HCT116 (cell line): ENCODE data around the gene NIN. TPM values are rescaled to one million over a fixed set of nuclear protein-coding genes. Genes with fewer than 3 reads are reported as not detected.

Source experiments
- ATAC-seq: fragments of 200-7000 bp; cut with Tn5 transposase; 2 replicates; pipeline ENCODE4 v1.9.1; 2020; ENCODE audit warnings: mild to moderate bottlenecking, moderate library complexity
- BruUV-seq: library from RNA; stranded (reverse); fragments of 400-500 nt; replicated peaks from 2 replicates; lab custom pipeline; 2021; lab: Mats Ljungman, UMichigan
- CTCF ChIA-PET: fragments of 300-600 bp; sonication (Branson Sonifier 250); formaldehyde crosslinking; loops from one replicate; lab custom pipeline; 2021; ENCODE audit warnings: antibody characterized with exemption; lab: Charles Lee
- POLR2A ChIA-PET: fragments of 300-600, 350-600 bp; sonication (Branson Sonifier 250); formaldehyde crosslinking; loops from one replicate; lab custom pipeline; 2021; ENCODE audit warnings: antibody characterized with exemption; lab: Charles Lee
- RAD21 ChIA-PET, 2 experiments: fragments of 300-600 bp; sonication (Branson Sonifier 250); formaldehyde crosslinking; loops; one replicate each; lab custom pipeline; 2023; ENCODE audit warnings: low total read pairs in 2 of 2; ENCODE audit not compliant: uncharacterized antibody in 2 of 2, unreplicated experiment in 2 of 2, low non-redundant PET in 1 of 2; lab: Charles Lee
- DNase-seq: peaks from one replicate; pipeline ENCODE4 v3.0.0-alpha.2; 2010; ENCODE audit warnings: low read depth, low spot score
- H2AFZ ChIP-seq: fragments of 200-600 bp; shearing (Covaris generic), sonication (generic); 2 replicates; pipeline ENCODE4 v1.6.1; 2017; ENCODE audit warnings: low read depth, mixed run types, mixed read lengths, antibody characterized with exemption, low read length; ENCODE audit not compliant: poor library complexity, severe bottlenecking
- H3K27ac ChIP-seq: 2 replicates; pipeline ENCODE4 v1.5.1; 2012; ENCODE audit warnings: low read depth, low read length
- H3K27me3 ChIP-seq: fragments of 200-600 bp; sonication (generic); 2 replicates; pipeline ENCODE4 v1.6.1; 2016; ENCODE audit warnings: mixed run types, low read length, mixed read lengths; ENCODE audit not compliant: insufficient read depth
- H3K36me3 ChIP-seq, 2 experiments: fragments of 200-500 bp in 1 of 2; fragments of 200-600 bp in 1 of 2; sonication (Bioruptor generic) in 1 of 2; sonication (generic) in 1 of 2; 2 replicates each; pipeline versions ENCODE4 v1.5.1 to v1.6.1; 2014 to 2016; ENCODE audit warnings: low read length in 2 of 2, inconsistent platforms in 1 of 2, mixed read lengths in 1 of 2, mixed run types in 1 of 2; ENCODE audit not compliant: insufficient read depth in 2 of 2, control insufficient read depth in 1 of 2
- H3K4me1 ChIP-seq, 2 experiments: fragments of 200-600 bp in 1 of 2; sonication (generic) in 1 of 2; 2 replicates each; pipeline versions ENCODE4 v1.5.1 to v1.6.1; 2012 to 2017; ENCODE audit warnings: low read length in 2 of 2, inconsistent platforms in 1 of 2, mild to moderate bottlenecking in 1 of 2, mixed read lengths in 1 of 2, mixed run types in 1 of 2, moderate library complexity in 1 of 2; ENCODE audit not compliant: insufficient read depth in 2 of 2, control insufficient read depth in 1 of 2
- H3K4me2 ChIP-seq: fragments of 200-600 bp; sonication (generic); 2 replicates; pipeline ENCODE4 v1.6.1; 2017; ENCODE audit warnings: mixed run types, low read length, mixed read lengths
- H3K4me3 ChIP-seq, 2 experiments: fragments of 200-600 bp in 1 of 2; sonication (generic) in 1 of 2; replicated peaks in 1 of 2; 2 replicates each; pipeline ENCODE4 v1.5.1; 2011 to 2016; ENCODE audit warnings: low read length in 2 of 2, control low read depth in 1 of 2, low read depth in 1 of 2, mild to moderate bottlenecking in 1 of 2, mixed read lengths in 1 of 2, mixed run types in 1 of 2
- H3K79me2 ChIP-seq: fragments of 200-600 bp; sonication (generic); 2 replicates; pipeline ENCODE4 v1.6.1; 2017; ENCODE audit warnings: mild to moderate bottlenecking, mixed run types, low read length, moderate library complexity, mixed read lengths; ENCODE audit not compliant: insufficient read depth
- H3K9ac ChIP-seq: fragments of 200-600 bp; sonication (generic); 2 replicates; pipeline ENCODE4 v1.6.1; 2016; ENCODE audit warnings: low read length, mixed read lengths
- H3K9me2 ChIP-seq: fragments of 200-600 bp; sonication (generic), shearing (Covaris generic); 2 replicates; pipeline ENCODE4 v1.6.1; 2017; ENCODE audit warnings: mixed run types, mild to moderate bottlenecking, moderate library complexity; ENCODE audit not compliant: insufficient read depth
- H3K9me3 ChIP-seq, 2 experiments: fragments of 200-500 bp in 1 of 2; fragments of 200-600 bp in 1 of 2; sonication (Bioruptor generic) in 1 of 2; sonication (generic) in 1 of 2; 2 replicates each; pipeline ENCODE4 v1.6.1; 2014 to 2017; ENCODE audit warnings: low read length in 2 of 2, mixed read lengths in 2 of 2, inconsistent platforms in 1 of 2, low read depth in 1 of 2, mild to moderate bottlenecking in 1 of 2, mixed run types in 1 of 2, moderate library complexity in 1 of 2; ENCODE audit not compliant: control insufficient read depth in 1 of 2, insufficient read depth in 1 of 2
- H4K20me1 ChIP-seq: fragments of 200-600 bp; sonication (generic), shearing (Covaris generic); 2 replicates; pipeline ENCODE4 v1.6.1; 2017; ENCODE audit warnings: mixed run types, mild to moderate bottlenecking, moderate library complexity; ENCODE audit not compliant: insufficient read depth
- ATF3 ChIP-seq: IDR thresholded peaks from 2 replicates; pipeline ENCODE4 v1.6.1; 2012
- CBX3 ChIP-seq: IDR thresholded peaks from 2 replicates; pipeline ENCODE4 v1.6.1; 2012; ENCODE audit warnings: low read depth
- CEBPB ChIP-seq: IDR thresholded peaks from 2 replicates; pipeline ENCODE4 v1.6.1; 2012; ENCODE audit warnings: low read depth
- CTCF ChIP-seq, 3 experiments: fragments of 200-600 bp in 1 of 3; sonication (generic) in 1 of 3; IDR thresholded peaks in 2 of 3; conservative IDR thresholded peaks in 1 of 3; 2 replicates each; pipeline ENCODE4 v1.5.1; 2012 to 2017; ENCODE audit warnings: low read depth in 2 of 3, low read length in 2 of 3, antibody characterized with exemption in 1 of 3, borderline replicate concordance in 1 of 3, control low read depth in 1 of 3, mild to moderate bottlenecking in 1 of 3, mixed read lengths in 1 of 3, mixed run types in 1 of 3, moderate library complexity in 1 of 3; ENCODE audit not compliant: insufficient read depth in 1 of 3
- EGR1 ChIP-seq: IDR thresholded peaks from 2 replicates; pipeline ENCODE4 v1.6.1; 2012; ENCODE audit warnings: low read depth
- ELF1 ChIP-seq: IDR thresholded peaks from 2 replicates; pipeline ENCODE4 v1.6.1; 2012; ENCODE audit warnings: low read depth, borderline replicate concordance
- EZH2phosphoT487 ChIP-seq: fragments of 200-600 bp; IDR thresholded peaks from 2 replicates; pipeline ENCODE4 v1.6.1; 2018; ENCODE audit warnings: antibody characterized with exemption, borderline replicate concordance
- FOSL1 ChIP-seq: IDR thresholded peaks from 2 replicates; pipeline ENCODE4 v1.6.1; 2012; ENCODE audit warnings: low read depth
- JUND ChIP-seq: IDR thresholded peaks from 2 replicates; pipeline ENCODE4 v1.6.1; 2012
- MAX ChIP-seq: IDR thresholded peaks from 2 replicates; pipeline ENCODE4 v1.6.1; 2012
- POLR2A ChIP-seq: IDR thresholded peaks from 2 replicates; pipeline ENCODE4 v1.7.0; 2011; ENCODE audit warnings: borderline replicate concordance; ENCODE audit not compliant: insufficient read depth, insufficient read length; ENCODE audit errors: extremely low read depth
- POLR2AphosphoS5 ChIP-seq: IDR thresholded peaks from 2 replicates; pipeline ENCODE4 v1.6.1; 2011; ENCODE audit warnings: mild to moderate bottlenecking, low read depth, low read length, moderate library complexity
- REST ChIP-seq: IDR thresholded peaks from 2 replicates; pipeline ENCODE4 v1.6.1; 2012; ENCODE audit warnings: low read depth
- SIN3A ChIP-seq: IDR thresholded peaks from 2 replicates; pipeline ENCODE4 v1.6.1; 2012; ENCODE audit warnings: low read depth
- SP1 ChIP-seq: IDR thresholded peaks from 2 replicates; pipeline ENCODE4 v1.6.1; 2012; ENCODE audit warnings: low read depth
- SRF ChIP-seq: IDR thresholded peaks from 2 replicates; pipeline ENCODE4 v1.6.1; 2012; ENCODE audit warnings: low read depth
- TCF7L2 ChIP-seq: IDR thresholded peaks from 2 replicates; pipeline ENCODE4 v1.7.0; 2011; ENCODE audit warnings: borderline replicate concordance, inconsistent platforms; ENCODE audit not compliant: insufficient read depth, insufficient read length; ENCODE audit errors: extremely low read depth
- YY1 ChIP-seq: IDR thresholded peaks from 2 replicates; pipeline ENCODE4 v1.6.1; 2011; ENCODE audit warnings: low read length, low read depth, moderate library complexity, mild to moderate bottlenecking; ENCODE audit not compliant: insufficient replicate concordance; ENCODE audit errors: extremely low read depth
- ZBTB33 ChIP-seq: IDR thresholded peaks from 2 replicates; pipeline ENCODE4 v1.6.1; 2011; ENCODE audit warnings: mild to moderate bottlenecking, low read length, moderate library complexity; ENCODE audit not compliant: insufficient replicate concordance; ENCODE audit errors: extremely low read depth
- ZNF274 ChIP-seq: fragments of 200-500 bp; sonication (Bioruptor generic); IDR thresholded peaks from 2 replicates; pipeline ENCODE4 v1.6.1; 2014; ENCODE audit warnings: mild to moderate bottlenecking, low read depth, low read length, inconsistent platforms
- intact Hi-C: fragments of 100-400 bp; cut with micrococcal nuclease; formaldehyde crosslinking; loops from 2 replicates; pipeline ENCODE4 v1.10.0; 2022
- total RNA-seq: library from RNA; stranded (reverse); gene quantifications from one replicate; pipeline ENCODE4 v1.2.1, GENCODE V29; 2021; ENCODE audit not compliant: unreplicated experiment

Gene NIN
- total RNA-seq, 1 experiment from 2014 or later: 39.6 TPM

- peak overlapping the region; percentile 83 for H3K4me2 ChIP-seq
- no peaks in the 10 kb centered on the region for H3K36me3 ChIP-seq
- H2AFZ ChIP-seq: peak overlapping the region; percentile 17
- H3K9me3 ChIP-seq: no peaks in the 10 kb centered on the region
- no peaks in the 10 kb centered on the region for H3K27me3 ChIP-seq
- no peaks in the 10 kb centered on the region for H4K20me1 ChIP-seq
- peak overlapping the region; percentile 69 for H3K27ac ChIP-seq
- no peaks in the 10 kb centered on the region for H3K79me2 ChIP-seq
- BruUV-seq: no TSS peak
- peak overlapping the region; percentile 56 for H3K9ac ChIP-seq
- peak overlapping the region; percentile 27 to 47 for H3K4me3 ChIP-seq
- ChIA-PET RAD21 (no interaction called here), POLR2A (interaction anchor here (1.0 to 2.7 kb wide), 4 partner anchors 9 to 37 kb away, joined by 3 to 19 read pairs (median 6); partner anchors contain the start of gene SAV1), CTCF (interaction anchor here (0.7 to 1.4 kb wide), 3 partner anchors 96 to 134 kb away, joined by 3 to 4 read pairs (median 3); no protein-coding TSS in a partner anchor)
- H3K4me1 ChIP-seq: peaks cover 35 to 53% of the 10 kb centered on the region in 2 experiments
- ATAC-seq (peak; percentile 80), DNase-seq (peak; percentile 70)
- H3K9me2 ChIP-seq: no peaks in the 10 kb centered on the region
- intact Hi-C loops: no loop called here
- peak; percentile 63 for TF ChIP-seq CEBPB
- TF ChIP-seq EZH2phosphoT487: no peak
- TF ChIP-seq CTCF (IDR thresholded peaks at IDR 0.05 in 2 of 3, conservative IDR thresholded peaks at IDR 0.05 in 1 of 3; ENCODE audit: borderline replicate concordance in 1 of 3, insufficient read depth in 1 of 3, low read depth in 2 of 3, low read length in 2 of 3): no peak
- peak; percentile 72 for TF ChIP-seq SP1
- TF ChIP-seq ELF1: no peak
- TF ChIP-seq EGR1: no peak
- no peak for TF ChIP-seq YY1
- no peak for TF ChIP-seq POLR2AphosphoS5
- TF ChIP-seq JUND: no peak; the same call in 1 of the 2 replicates
- TF ChIP-seq ATF3: no peak
- no peak for TF ChIP-seq ZBTB33
- no peak; the same call in 1 of the 2 replicates for TF ChIP-seq MAX
- no peak for TF ChIP-seq TCF7L2
- peak; percentile 40 for TF ChIP-seq CBX3
- no peak for TF ChIP-seq SRF
- TF ChIP-seq POLR2A: no peak
- no peak for TF ChIP-seq ZNF274
- TF ChIP-seq FOSL1: peak; percentile 82
- no peak for TF ChIP-seq REST
- TF ChIP-seq SIN3A: peak; percentile 58; the same call in 1 of the 2 replicates
Observed at GRCh38 chr14:50677527-50678063, 153.4 kb downstream of the NIN start.
